ENCODE data around the gene JADE1.

Gene JADE1

GRCh38 chr4:128879283-128879682 lies 69.8 kb downstream of the JADE1 start:
- DNase-seq, result no peak

GRCh38 chr4:128879971-128880370 lies 70.5 kb downstream of the JADE1 start:
- no peak for DNase-seq

- no peak for DNase-seq
These were observed 71.2 kb downstream of the JADE1 start for GRCh38 chr4:128880662-128881061.

- DNase-seq, result no peak
These were observed 95.3 kb downstream of the JADE1 start for GRCh38 chr4:128904821-128905220.

GRCh38 chr4:128906581-128906980 lies 97.1 kb downstream of the JADE1 start:
- no peak for DNase-seq

GRCh38 chr4:128907981-128908380 lies 98.5 kb downstream of the JADE1 start:
- no peak for DNase-seq

- DNase-seq, result no peak
These were observed 99.2 kb downstream of the JADE1 start for GRCh38 chr4:128908735-128909134.

GRCh38 chr4:128913228-128913627 lies 103.7 kb downstream of the JADE1 start:
- DNase-seq, result no peak

- no peak for DNase-seq
These were observed 106.0 kb downstream of the JADE1 start for GRCh38 chr4:128915544-128915943.

- DNase-seq, result no peak
These were observed 107.3 kb downstream of the JADE1 start for GRCh38 chr4:128916832-128917231.

- no peak for DNase-seq
These were observed 108.3 kb downstream of the JADE1 start for GRCh38 chr4:128917781-128918180.

GRCh38 chr4:128921954-128922353 lies 112.5 kb downstream of the JADE1 start:
- no peak for DNase-seq
